Neural cell (in vitro differentiated cells): ENCODE results near the gene LILRA1.

ENCODE experiments used
- EP300 ChIP-seq: fragments of 450-650 bp; conservative IDR thresholded peaks from 2 replicates; pipeline ENCODE4 v1.6.1; 2014; ENCODE audit warnings: antibody characterized with exemption, mild to moderate bottlenecking, moderate library complexity; ENCODE audit not compliant: poor library complexity, severe bottlenecking
- EZH2 ChIP-seq: fragments of 200-600, 300-800 bp; shearing (Covaris generic), sonication (generic); IDR thresholded peaks from 2 replicates; pipeline ENCODE4 v1.6.1; 2014; ENCODE audit warnings: antibody characterized with exemption, low read length, borderline replicate concordance, mild to moderate bottlenecking; ENCODE audit not compliant: insufficient read depth, poor library complexity, severe bottlenecking
- MXI1 ChIP-seq: fragments of 450-650 bp; conservative IDR thresholded peaks from 2 replicates; pipeline ENCODE4 v1.6.1; 2014; ENCODE audit warnings: antibody characterized with exemption, mild to moderate bottlenecking; ENCODE audit not compliant: poor library complexity, severe bottlenecking
- POLR2AphosphoS5 ChIP-seq: IDR thresholded peaks from 2 replicates; pipeline ENCODE4 v1.6.1; 2012
- RAD21 ChIP-seq: fragments of 450-650 bp; conservative IDR thresholded peaks from 2 replicates; pipeline ENCODE4 v1.6.1; 2014; ENCODE audit warnings: antibody characterized with exemption, mild to moderate bottlenecking, moderate library complexity
- SMC3 ChIP-seq: fragments of 450-650 bp; conservative IDR thresholded peaks from 2 replicates; pipeline ENCODE4 v1.6.1; 2014; ENCODE audit warnings: antibody characterized with exemption, mild to moderate bottlenecking, moderate library complexity; ENCODE audit not compliant: poor library complexity
- TAF1 ChIP-seq: IDR thresholded peaks from 2 replicates; pipeline ENCODE4 v1.6.1; 2012; ENCODE audit warnings: low read depth
- TF ChIP-seq, protein P1 (sequence below): fragments of 450-650 bp; IDR thresholded peaks from 2 replicates; pipeline ENCODE4 v1.5.1; 2014; ENCODE audit warnings: antibody characterized with exemption, mild to moderate bottlenecking, moderate library complexity; ENCODE audit not compliant: poor library complexity, severe bottlenecking

DNA sequence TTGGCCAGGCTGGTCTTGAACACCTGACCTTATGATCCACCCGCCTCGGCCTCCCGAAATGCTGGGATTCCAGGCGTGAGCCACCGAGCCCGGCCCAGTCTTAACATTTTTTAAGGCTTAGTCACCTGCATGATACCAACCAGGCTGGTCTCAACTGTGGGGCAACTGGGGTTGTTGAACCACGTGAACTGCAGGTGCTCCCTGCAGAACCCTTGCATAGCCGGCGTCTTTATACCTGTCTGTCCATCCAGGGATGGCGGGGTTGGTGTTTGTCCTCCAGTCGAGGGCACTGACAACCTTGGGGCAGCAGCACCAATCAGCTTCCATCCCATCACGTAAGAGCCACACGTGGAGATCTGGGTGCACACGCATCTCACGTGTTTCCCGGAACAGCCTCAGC is 44.6 kb upstream of the LILRA1 start:
- TF ChIP-seq EZH2, result no peak
- TF ChIP-seq, protein P1, sequence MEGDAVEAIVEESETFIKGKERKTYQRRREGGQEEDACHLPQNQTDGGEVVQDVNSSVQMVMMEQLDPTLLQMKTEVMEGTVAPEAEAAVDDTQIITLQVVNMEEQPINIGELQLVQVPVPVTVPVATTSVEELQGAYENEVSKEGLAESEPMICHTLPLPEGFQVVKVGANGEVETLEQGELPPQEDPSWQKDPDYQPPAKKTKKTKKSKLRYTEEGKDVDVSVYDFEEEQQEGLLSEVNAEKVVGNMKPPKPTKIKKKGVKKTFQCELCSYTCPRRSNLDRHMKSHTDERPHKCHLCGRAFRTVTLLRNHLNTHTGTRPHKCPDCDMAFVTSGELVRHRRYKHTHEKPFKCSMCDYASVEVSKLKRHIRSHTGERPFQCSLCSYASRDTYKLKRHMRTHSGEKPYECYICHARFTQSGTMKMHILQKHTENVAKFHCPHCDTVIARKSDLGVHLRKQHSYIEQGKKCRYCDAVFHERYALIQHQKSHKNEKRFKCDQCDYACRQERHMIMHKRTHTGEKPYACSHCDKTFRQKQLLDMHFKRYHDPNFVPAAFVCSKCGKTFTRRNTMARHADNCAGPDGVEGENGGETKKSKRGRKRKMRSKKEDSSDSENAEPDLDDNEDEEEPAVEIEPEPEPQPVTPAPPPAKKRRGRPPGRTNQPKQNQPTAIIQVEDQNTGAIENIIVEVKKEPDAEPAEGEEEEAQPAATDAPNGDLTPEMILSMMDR, result no peak
- TF ChIP-seq POLR2AphosphoS5, result no peak
- no peak for TF ChIP-seq RAD21
- no peak for TF ChIP-seq MXI1
- TF ChIP-seq SMC3, result no peak
- TF ChIP-seq EP300, result no peak
- TF ChIP-seq TAF1, result no peak
